ENCODE results near the gene PTGES3.
"Not testable (repeated sequence)": the region's sequence is repeated elsewhere in the genome, so short reads cannot be mapped to it uniquely, and the experiment has no call there.

PTGES3 gene

GRCh38 chr12:56657416-56658379 is 30.4 kb downstream of the PTGES3 start:
- DNase-seq (ENCODE audit: low spot score): no peak

GRCh38 chr12:56653781-56654180 is 34.3 kb downstream of the PTGES3 start:
- not testable (repeated sequence) for DNase-seq (ENCODE audit: low spot score)

GRCh38 chr12:56648023-56648422 is 40.1 kb downstream of the PTGES3 start:
- DNase-seq (ENCODE audit: low spot score): not testable (repeated sequence)

- DNase-seq (ENCODE audit: low spot score): peak; percentile 98
These were observed 42.2 kb downstream of the PTGES3 start, which contains the start of gene ATP5F1B for GRCh38 chr12:56645717-56646446. TSS of gene ATP5F1B (minus strand) at chr12:56645984. CDS start at chr12:56645963, 21 bp downstream.

GRCh38 chr12:56645201-56645716 is 42.8 kb downstream of the PTGES3 start:
- DNase-seq (ENCODE audit: low spot score): no peak

- no peak for DNase-seq (ENCODE audit: low spot score)
These were observed 43.4 kb downstream of the PTGES3 start for GRCh38 chr12:56644654-56645053.

- DNase-seq (ENCODE audit: low spot score): no peak
These were observed 46.9 kb downstream of the PTGES3 start for GRCh38 chr12:56641219-56641618.

- DNase-seq (ENCODE audit: low spot score): no peak
These were observed 50.5 kb downstream of the PTGES3 start for GRCh38 chr12:56637621-56638020.

- peak; percentile 92 for DNase-seq (ENCODE audit: low spot score)
These were observed 51.2 kb downstream of the PTGES3 start for GRCh38 chr12:56636675-56637540.

GRCh38 chr12:56635806-56636674 is 52.0 kb downstream of the PTGES3 start:
- peak; percentile 81 for DNase-seq (ENCODE audit: low spot score)

- peak; percentile 68 for DNase-seq (ENCODE audit: low spot score)
These were observed 53.0 kb downstream of the PTGES3 start for GRCh38 chr12:56634837-56635791.

GRCh38 chr12:56634242-56634836 is 53.7 kb downstream of the PTGES3 start:
- DNase-seq (ENCODE audit: low spot score): no peak

GRCh38 chr12:56633468-56634241 is 54.4 kb downstream of the PTGES3 start:
- no peak for DNase-seq (ENCODE audit: low spot score)

GRCh38 chr12:56632701-56633467 is 55.2 kb downstream of the PTGES3 start:
- DNase-seq (ENCODE audit: low spot score): no peak

- peak; percentile 45 for DNase-seq (ENCODE audit: low spot score)
These were observed 56.0 kb downstream of the PTGES3 start for GRCh38 chr12:56631790-56632700.

GRCh38 chr12:56630180-56630632 is 57.9 kb downstream of the PTGES3 start, which contains the start of gene BAZ2A:
TSS of gene BAZ2A (minus strand) at chr12:56630326. CDS start at chr12:56617530, 12,796 bp downstream.
- DNase-seq (ENCODE audit: low spot score): peak; percentile 81
